ENCODE results near the gene REEP1. TPM values are rescaled to one million over a fixed set of nuclear protein-coding genes. Genes with fewer than 3 reads are reported as not detected.

Gene REEP1
- total RNA-seq, 4 donors from 2014 or later, result 1.7 to 12.0 (median 3.6) TPM

DNA sequence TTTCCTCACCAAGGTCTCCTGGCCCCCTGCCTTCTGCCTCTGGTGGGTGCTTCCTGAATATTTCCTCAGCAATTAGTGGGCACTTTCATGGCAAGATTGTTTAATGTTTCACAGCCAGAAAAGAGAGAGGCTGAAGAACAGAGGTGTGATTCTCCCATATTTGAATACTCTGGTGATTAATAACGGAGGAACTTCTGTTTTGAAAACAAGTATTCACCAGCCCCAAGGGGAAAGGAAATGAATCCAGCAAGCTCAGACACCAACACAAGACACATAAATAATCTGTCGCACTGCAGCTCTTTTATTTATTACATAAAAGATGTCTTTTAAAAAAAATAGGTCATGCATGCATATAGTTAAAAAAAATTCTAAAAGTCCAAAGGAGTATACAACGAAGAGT, 80.4 kb downstream of the REEP1 start:
- H3K4me1 ChIP-seq, result no peaks in the 10 kb centered on the region
- no peaks in the 10 kb centered on the region for H3K27me3 ChIP-seq
- no peaks in the 10 kb centered on the region for H3K9me3 ChIP-seq
- H3K36me3 ChIP-seq, result no peaks in the 10 kb centered on the region
- H3K4me3 ChIP-seq, result no peak overlapping the region
- TF ChIP-seq POLR2A (IDR thresholded peaks at IDR 0.05), result no peak
- TF ChIP-seq, protein P1, sequence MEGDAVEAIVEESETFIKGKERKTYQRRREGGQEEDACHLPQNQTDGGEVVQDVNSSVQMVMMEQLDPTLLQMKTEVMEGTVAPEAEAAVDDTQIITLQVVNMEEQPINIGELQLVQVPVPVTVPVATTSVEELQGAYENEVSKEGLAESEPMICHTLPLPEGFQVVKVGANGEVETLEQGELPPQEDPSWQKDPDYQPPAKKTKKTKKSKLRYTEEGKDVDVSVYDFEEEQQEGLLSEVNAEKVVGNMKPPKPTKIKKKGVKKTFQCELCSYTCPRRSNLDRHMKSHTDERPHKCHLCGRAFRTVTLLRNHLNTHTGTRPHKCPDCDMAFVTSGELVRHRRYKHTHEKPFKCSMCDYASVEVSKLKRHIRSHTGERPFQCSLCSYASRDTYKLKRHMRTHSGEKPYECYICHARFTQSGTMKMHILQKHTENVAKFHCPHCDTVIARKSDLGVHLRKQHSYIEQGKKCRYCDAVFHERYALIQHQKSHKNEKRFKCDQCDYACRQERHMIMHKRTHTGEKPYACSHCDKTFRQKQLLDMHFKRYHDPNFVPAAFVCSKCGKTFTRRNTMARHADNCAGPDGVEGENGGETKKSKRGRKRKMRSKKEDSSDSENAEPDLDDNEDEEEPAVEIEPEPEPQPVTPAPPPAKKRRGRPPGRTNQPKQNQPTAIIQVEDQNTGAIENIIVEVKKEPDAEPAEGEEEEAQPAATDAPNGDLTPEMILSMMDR (IDR thresholded peaks at IDR 0.05), result no peak
- no peak overlapping the region for H3K27ac ChIP-seq
- DNase-seq, result no peak

DNA sequence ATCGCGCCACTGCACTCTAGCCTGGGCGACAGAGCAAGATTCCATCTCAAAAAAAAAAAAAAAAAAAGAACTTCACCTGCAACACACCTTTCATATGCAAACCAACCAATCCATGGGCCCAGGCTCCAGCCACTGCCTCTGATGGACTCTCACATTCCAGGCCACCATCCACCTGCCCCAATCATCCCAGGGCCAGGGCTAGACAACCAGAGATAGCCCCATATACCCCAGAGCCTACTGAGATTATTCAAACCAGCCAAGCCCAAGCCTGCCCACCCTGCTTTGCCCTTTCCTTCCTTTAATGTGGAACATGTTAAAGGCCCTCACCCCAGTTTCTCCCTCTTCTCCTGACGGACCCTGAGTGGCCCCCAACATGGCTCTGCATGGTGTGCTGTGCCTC, 81.1 kb downstream of the REEP1 start:
- Histone ChIP-seq H3K9me3 (no peaks in the 10 kb centered on the region), H3K27ac (no peak overlapping the region), H3K4me3 (no peak overlapping the region), H3K4me1 (no peaks in the 10 kb centered on the region), H3K36me3 (no peaks in the 10 kb centered on the region), H3K27me3 (no peaks in the 10 kb centered on the region)
- TF ChIP-seq POLR2A (IDR thresholded peaks at IDR 0.05), result no peak
- TF ChIP-seq, protein P1 (IDR thresholded peaks at IDR 0.05), result no peak
- DNase-seq, result no peak

DNA sequence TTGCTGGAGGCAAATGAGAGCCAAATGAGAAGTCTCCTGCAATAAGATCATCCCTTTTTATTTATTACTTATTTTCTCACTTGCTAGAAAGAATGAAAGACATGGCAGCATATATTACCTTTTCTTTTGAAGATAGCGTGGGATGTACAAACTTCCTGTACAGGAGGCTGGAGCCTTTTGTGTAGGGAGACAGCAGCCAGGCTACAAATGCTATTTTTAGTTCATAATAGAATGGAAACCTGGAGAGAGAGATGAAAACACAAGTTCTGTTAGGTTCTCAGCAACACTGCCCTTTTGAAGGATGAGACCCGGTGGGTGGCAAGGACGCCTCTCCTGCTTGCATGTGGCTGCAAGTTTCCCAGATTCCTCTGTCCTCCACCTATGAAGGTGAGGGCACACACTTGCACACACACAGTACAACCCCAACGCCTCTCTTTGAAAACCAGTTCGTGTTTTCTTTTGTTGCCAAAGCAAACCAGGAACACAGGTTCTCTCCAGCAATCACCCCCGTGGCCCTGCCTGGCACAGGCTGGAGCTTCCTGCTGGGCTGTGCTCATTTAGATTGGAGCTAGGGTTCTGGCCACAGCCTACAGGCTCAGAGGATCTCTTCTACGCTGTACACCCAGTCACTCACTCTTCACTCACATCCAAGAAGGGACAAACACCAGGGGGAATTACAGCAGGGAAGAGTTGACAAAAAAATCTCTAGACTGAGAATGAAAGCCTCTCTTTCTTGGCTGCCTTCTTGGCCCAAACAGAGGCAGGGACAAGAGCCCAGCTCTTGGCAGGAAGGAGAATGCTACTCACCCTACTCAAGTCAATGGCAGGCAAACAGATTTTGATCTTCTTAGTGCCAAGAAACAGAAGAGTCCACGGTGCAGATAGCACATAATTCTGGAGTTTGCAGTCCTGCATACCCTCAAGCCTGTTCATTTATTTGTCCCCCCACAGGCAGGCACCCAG, 82.6 kb downstream of the REEP1 start:
- H3K36me3 ChIP-seq, result no peaks in the 10 kb centered on the region
- no peak for TF ChIP-seq POLR2A (IDR thresholded peaks at IDR 0.05)
- TF ChIP-seq, protein P1 (IDR thresholded peaks at IDR 0.05), result no peak
- H3K9me3 ChIP-seq, result no peaks in the 10 kb centered on the region
- H3K4me1 ChIP-seq, result no peaks in the 10 kb centered on the region
- H3K4me3 ChIP-seq, result no peak overlapping the region
- DNase-seq, result no peak
- H3K27ac ChIP-seq, result peak overlapping the region in 1 of 4 donors; percentile 64
- no peaks in the 10 kb centered on the region for H3K27me3 ChIP-seq

DNA sequence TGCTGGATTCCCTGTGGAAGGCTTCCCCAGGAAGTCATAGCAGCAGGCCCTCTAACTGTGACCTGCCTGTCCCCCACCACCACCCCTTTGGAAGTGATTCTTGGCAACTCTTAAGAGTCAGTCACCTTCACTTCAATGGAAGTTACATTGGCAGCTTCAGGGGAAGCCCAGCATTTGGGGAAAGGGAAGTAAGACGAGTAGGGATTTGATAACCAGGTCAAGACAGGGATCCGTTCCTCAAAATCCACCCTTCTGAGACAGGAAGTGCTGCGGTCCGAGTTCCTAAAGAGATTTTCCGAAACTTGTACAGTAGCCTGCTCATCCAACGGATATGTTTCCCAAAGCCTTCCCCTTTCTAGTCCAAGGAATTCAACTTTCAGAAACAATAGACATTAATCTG, 84.0 kb downstream of the REEP1 start:
- Histone ChIP-seq H3K36me3 (no peaks in the 10 kb centered on the region), H3K4me1 (no peaks in the 10 kb centered on the region), H3K27me3 (no peaks in the 10 kb centered on the region), H3K4me3 (no peak overlapping the region), H3K27ac (no peak overlapping the region), H3K9me3 (no peaks in the 10 kb centered on the region)
- TF ChIP-seq POLR2A (IDR thresholded peaks at IDR 0.05), result no peak
- TF ChIP-seq, protein P1 (IDR thresholded peaks at IDR 0.05), result no peak
- no peak for DNase-seq

DNA sequence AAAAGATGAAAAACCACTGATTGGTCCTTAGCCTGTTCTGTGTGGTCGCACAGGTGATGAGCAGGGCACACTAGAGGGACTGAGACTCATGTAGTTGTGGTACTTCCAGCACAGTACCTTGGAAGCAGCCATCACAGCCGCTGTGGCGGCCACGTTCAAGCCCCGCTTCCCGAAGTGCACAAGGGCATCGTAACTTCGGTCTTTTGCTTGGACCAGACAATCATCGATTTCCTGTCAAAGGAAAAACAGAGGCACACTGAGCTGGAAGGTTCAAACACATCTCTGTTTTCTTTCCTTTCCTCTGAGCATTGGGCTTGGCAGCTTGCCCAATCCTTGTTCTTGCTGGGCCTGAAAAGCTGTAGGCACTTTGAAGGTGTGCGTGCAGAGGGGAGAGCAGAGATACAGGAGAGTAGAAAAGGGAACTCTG, 85.6 kb downstream of the REEP1 start:
- no peaks in the 10 kb centered on the region for H3K27me3 ChIP-seq
- peak overlapping the region in 1 of 4 donors; percentile 18 for H3K27ac ChIP-seq
- no peaks in the 10 kb centered on the region for H3K9me3 ChIP-seq
- TF ChIP-seq POLR2A (IDR thresholded peaks at IDR 0.05), result no peak
- TF ChIP-seq, protein P1 (IDR thresholded peaks at IDR 0.05), result no peak
- H3K4me1 ChIP-seq, result no peaks in the 10 kb centered on the region
- no peak overlapping the region for H3K4me3 ChIP-seq
- no peak for DNase-seq
- no peaks in the 10 kb centered on the region for H3K36me3 ChIP-seq

Data from Peyer's patch (tissue), 4 donors.